IPS-20b (cell line): ENCODE results near the gene RSL24D1.
"Not testable (repeated sequence)": the region's sequence is repeated elsewhere in the genome, so short reads cannot be mapped to it uniquely, and the experiment has no call there.

Experiments used
- H3K27ac ChIP-seq: one replicate; pipeline ENCODE4 v1.5.1; 2013; ENCODE audit warnings: low read length
- H3K27me3 ChIP-seq: 2 replicates; pipeline ENCODE4 v1.6.1; 2013; ENCODE audit warnings: mild to moderate bottlenecking, low read length, inconsistent platforms; ENCODE audit not compliant: insufficient read depth
- H3K36me3 ChIP-seq: 2 replicates; pipeline ENCODE4 v1.6.1; 2013; ENCODE audit warnings: low read depth, mild to moderate bottlenecking, inconsistent platforms, low read length, moderate library complexity; ENCODE audit not compliant: insufficient read depth
- H3K4me1 ChIP-seq: 2 replicates; pipeline ENCODE4 v1.6.1; 2013; ENCODE audit warnings: mild to moderate bottlenecking, control low read depth, inconsistent platforms, low read length, moderate library complexity; ENCODE audit not compliant: insufficient read depth
- H3K4me3 ChIP-seq: 2 replicates; pipeline ENCODE4 v1.5.1; 2013; ENCODE audit warnings: mild to moderate bottlenecking, low read length, inconsistent platforms
- H3K9ac ChIP-seq: 2 replicates; pipeline ENCODE4 v1.6.1; 2013; ENCODE audit warnings: low read depth, mild to moderate bottlenecking, inconsistent platforms, low read length, moderate library complexity
- H3K9me3 ChIP-seq: 2 replicates; pipeline ENCODE4 v1.6.1; 2013; ENCODE audit warnings: mild to moderate bottlenecking, low read depth, low read length, inconsistent platforms; ENCODE audit not compliant: insufficient read depth

Gene RSL24D1

GRCh38 chr15:55151631-55152030 lies 45.1 kb downstream of the RSL24D1 start:
- Histone ChIP-seq H3K27ac (no peak overlapping the region), H3K36me3 (no peaks in the 10 kb centered on the region), H3K9me3 (no peaks in the 10 kb centered on the region), H3K27me3 (no peaks in the 10 kb centered on the region), H3K4me1 (no peaks in the 10 kb centered on the region), H3K9ac (no peak overlapping the region), H3K4me3 (no peak overlapping the region)

- H3K4me1 ChIP-seq, H3K27me3 ChIP-seq, H3K27ac ChIP-seq, H3K9ac ChIP-seq, H3K4me3 ChIP-seq, H3K36me3 ChIP-seq: not testable (repeated sequence)
- peaks cover 19% of the 10 kb centered on the region for H3K9me3 ChIP-seq
Measured at GRCh38 chr15:55143132-55143531, 53.6 kb downstream of the RSL24D1 start.

GRCh38 chr15:55133972-55134371 lies 62.8 kb downstream of the RSL24D1 start:
- no peaks in the 10 kb centered on the region for H3K9me3 ChIP-seq
- H3K27ac ChIP-seq, result no peak overlapping the region
- H3K9ac ChIP-seq, result no peak overlapping the region
- H3K4me1 ChIP-seq, result no peaks in the 10 kb centered on the region
- no peaks in the 10 kb centered on the region for H3K36me3 ChIP-seq
- H3K27me3 ChIP-seq, result no peaks in the 10 kb centered on the region
- H3K4me3 ChIP-seq, result no peak overlapping the region

- no peaks in the 10 kb centered on the region for H3K36me3 ChIP-seq
- no peaks in the 10 kb centered on the region for H3K9me3 ChIP-seq
- no peak overlapping the region for H3K9ac ChIP-seq
- H3K4me3 ChIP-seq, result no peak overlapping the region
- H3K27me3 ChIP-seq, result no peaks in the 10 kb centered on the region
- no peaks in the 10 kb centered on the region for H3K4me1 ChIP-seq
- H3K27ac ChIP-seq, result no peak overlapping the region
Measured at GRCh38 chr15:55132672-55133071, 64.1 kb downstream of the RSL24D1 start.
